HG03469 (cell line): ENCODE measurements around the gene WRAP73.
"Not testable (repeated sequence)": the region's sequence is repeated elsewhere in the genome, so short reads cannot be mapped to it uniquely, and the experiment has no call there.

Experiments
- ATAC-seq: cut with Tn5 transposase; IDR thresholded peaks from one replicate; pipeline ENCODE4 v1.9.1; 2021; ENCODE audit warnings: mild to moderate bottlenecking, moderate library complexity, moderate number of reproducible peaks; ENCODE audit not compliant: unreplicated experiment

WRAP73 gene

GRCh38 chr1:3599816-3600215 lies 50.1 kb downstream of the WRAP73 start:
- no peak for ATAC-seq

- no peak for ATAC-seq
Observed at GRCh38 chr1:3599286-3599811, 50.6 kb downstream of the WRAP73 start.

- ATAC-seq = no peak
Observed at GRCh38 chr1:3598522-3599285, 51.2 kb downstream of the WRAP73 start.

GRCh38 chr1:3598051-3598491 lies 51.8 kb downstream of the WRAP73 start:
- ATAC-seq = no peak

- ATAC-seq = no peak
Observed at GRCh38 chr1:3597599-3597964, 52.3 kb downstream of the WRAP73 start.

GRCh38 chr1:3596663-3597598 lies 53.0 kb downstream of the WRAP73 start:
- no peak for ATAC-seq

- ATAC-seq = no peak
Observed at GRCh38 chr1:3595949-3596348, 54.0 kb downstream of the WRAP73 start.

GRCh38 chr1:3594706-3595377 lies 55.1 kb downstream of the WRAP73 start:
- no peak for ATAC-seq

GRCh38 chr1:3593745-3594144 lies 56.2 kb downstream of the WRAP73 start:
- ATAC-seq = no peak

- ATAC-seq = no peak
Observed at GRCh38 chr1:3593334-3593733, 56.6 kb downstream of the WRAP73 start.

- no peak for ATAC-seq
Observed at GRCh38 chr1:3590951-3591865, 58.7 kb downstream of the WRAP73 start.

GRCh38 chr1:3590139-3590763 lies 59.7 kb downstream of the WRAP73 start:
- ATAC-seq = no peak

- no peak for ATAC-seq
Observed at GRCh38 chr1:3588395-3588794, 61.5 kb downstream of the WRAP73 start.

GRCh38 chr1:3586986-3587759 lies 62.7 kb downstream of the WRAP73 start:
- no peak for ATAC-seq

GRCh38 chr1:3585940-3586568 lies 63.8 kb downstream of the WRAP73 start:
- no peak for ATAC-seq

- not testable (repeated sequence) for ATAC-seq
Observed at GRCh38 chr1:3585353-3585868, 64.5 kb downstream of the WRAP73 start.

- ATAC-seq = no peak
Observed at GRCh38 chr1:3584915-3585314, 65.0 kb downstream of the WRAP73 start.

- ATAC-seq = not testable (repeated sequence)
Observed at GRCh38 chr1:3583751-3584150, 66.2 kb downstream of the WRAP73 start.
